Pancreas (tissue), 10 donors: Measurements from ENCODE around the gene ARHGAP28. TPM values are rescaled to one million over a fixed set of nuclear protein-coding genes. Genes with fewer than 3 reads are reported as not detected.
"Not testable (repeated sequence)": the region's sequence is repeated elsewhere in the genome, so short reads cannot be mapped to it uniquely, and the experiment has no call there.

Experiments used
- ATAC-seq, 4 donors: fragments of 200-7000 bp; cut with Tn5 transposase; one replicate each; pipeline versions ENCODE4 v1.8.0 to v1.9.1; 2020; ENCODE audit warnings: mild to moderate bottlenecking in 4 of 4, moderate library complexity in 4 of 4
- DNase-seq, 6 donors: peaks; one replicate each; pipeline ENCODE4 v3.0.0-alpha.2; 2020
- FAIRE-seq: peaks from 2 replicates; lab custom pipeline; 2012; peaks lifted over from hg19 to GRCh38; lab: Jason Lieb, UNC
- H3K27ac ChIP-seq, 4 donors: fragments of 200-600 bp; sonication (generic); 1 replicate in 3 of 4; 2 replicates in 1 of 4; pipeline versions ENCODE4 v1.5.0 to v1.8.0; 2020
- H3K27me3 ChIP-seq, 4 donors: fragments of 200-600 bp; one replicate each; pipeline ENCODE4 v1.8.0; 2021
- H3K36me3 ChIP-seq, 3 donors: fragments of 200-600 bp; sonication (generic) in 1 of 3; one replicate each; pipeline versions ENCODE4 v1.5.0 to v1.8.0; 2020 to 2021
- H3K4me1 ChIP-seq, 3 donors: fragments of 200-600 bp; one replicate each; pipeline ENCODE4 v1.8.0; 2021
- H3K4me3 ChIP-seq, 4 donors: fragments of 200-600 bp; sonication (generic) in 2 of 4; one replicate each; pipeline versions ENCODE4 v1.5.0 to v1.8.0; 2020 to 2021
- H3K9me3 ChIP-seq, 4 donors: fragments of 200-600 bp; one replicate each; pipeline ENCODE4 v1.8.0; 2021
- WGBS, 2 donors: extraction: QIAGEN DNeasy Blood & Tissue Kit; methylation state at CpG; one replicate each; pipeline ENCODE4 v1.1.7; 2013; 5-methylcytosine and 5-hydroxymethylcytosine counted together
- intact Hi-C, 3 donors: fragments of 100-400 bp; cut with DNase I; formaldehyde crosslinking; loops; one replicate each; pipeline versions ENCODE4 v1.11.1 to v1.14.2; 2022
- polyA plus RNA-seq, 2 donors: library from polyadenylated mRNA; stranded (reverse); fragments of 200-250 nt; gene quantifications; one replicate each; pipeline ENCODE4 v1.2.3, GENCODE V29; 2013
- total RNA-seq, 6 donors: library from RNA; stranded (reverse); fragmentation: NEBNext Ultra II Directional in 4 of 6; extraction: Animal tissue kit (Norgen Biotek cat#: 25700) in 4 of 6; gene quantifications; one replicate each; pipeline versions ENCODE4 v1.2.1 to v1.2.4, GENCODE V29; 2021 to 2023
- TF ChIP-seq, protein P1 (sequence below), 4 donors: fragments of 200-600 bp; sonication (generic) in 3 of 4; IDR thresholded peaks; one replicate each; pipeline versions ENCODE4 v1.5.0 to v1.8.0; 2021; ENCODE audit warnings: antibody characterized with exemption in 4 of 4
- donor health status: healthy with polysubstance abuse.
- donor health status: DM: no; HTN: no; CAD: no; lungs with moderate emphysema.
- donor health status: DM: no; HTN: no; CAD: no.
- donor health status: control.
- donor health status: control.
- donor health status: Bipolar disorder and iron deficiency.
- donor health status: DM: yes; HTN: yes; CAD: no.
- donor health status: DM: no; HTN: no; CAD: no.
- donor health status: DM: no; HTN: no; CAD: no.
- donor health status: DM: yes; HTN: yes; CAD: no.

ARHGAP28 gene
- total and polyA plus RNA-seq, 8 donors = 0.91 to 9.9 (median 6.9) TPM

DNA sequence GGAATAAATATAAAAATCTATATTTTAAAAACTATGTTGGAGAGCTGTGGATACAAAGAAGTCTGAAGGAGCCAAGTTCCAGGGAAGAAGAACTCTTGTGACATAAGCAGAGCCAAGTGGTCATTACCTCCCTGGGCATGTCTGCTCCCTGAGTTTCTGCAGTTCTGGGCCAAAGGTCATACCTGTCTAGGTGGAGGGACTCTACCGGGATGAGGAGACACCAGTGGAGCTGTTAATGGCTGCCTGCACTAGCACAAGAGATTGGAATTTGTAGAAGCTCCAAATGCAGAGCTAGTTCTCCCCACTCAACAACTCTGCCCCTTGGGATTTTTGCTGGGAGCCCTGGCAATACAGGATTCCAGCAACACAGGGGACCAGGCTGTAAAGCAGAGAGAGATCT lies 89.8 kb downstream of the ARHGAP28 start:
- Histone ChIP-seq H3K27ac (no peak overlapping the region), H3K4me3 (no peak overlapping the region), H3K27me3 (no peaks in the 10 kb centered on the region), H3K4me1 (no peaks in the 10 kb centered on the region), H3K36me3 (no peaks in the 10 kb centered on the region), H3K9me3 (no peaks in the 10 kb centered on the region)
- intact Hi-C loops = no loop called here
- FAIRE-seq = no peak
- ATAC-seq = no peak
- WGBS, 2 donors = 42 to 52% methylated on average over 1 of the region's 1 CpG
- TF ChIP-seq, protein P1, sequence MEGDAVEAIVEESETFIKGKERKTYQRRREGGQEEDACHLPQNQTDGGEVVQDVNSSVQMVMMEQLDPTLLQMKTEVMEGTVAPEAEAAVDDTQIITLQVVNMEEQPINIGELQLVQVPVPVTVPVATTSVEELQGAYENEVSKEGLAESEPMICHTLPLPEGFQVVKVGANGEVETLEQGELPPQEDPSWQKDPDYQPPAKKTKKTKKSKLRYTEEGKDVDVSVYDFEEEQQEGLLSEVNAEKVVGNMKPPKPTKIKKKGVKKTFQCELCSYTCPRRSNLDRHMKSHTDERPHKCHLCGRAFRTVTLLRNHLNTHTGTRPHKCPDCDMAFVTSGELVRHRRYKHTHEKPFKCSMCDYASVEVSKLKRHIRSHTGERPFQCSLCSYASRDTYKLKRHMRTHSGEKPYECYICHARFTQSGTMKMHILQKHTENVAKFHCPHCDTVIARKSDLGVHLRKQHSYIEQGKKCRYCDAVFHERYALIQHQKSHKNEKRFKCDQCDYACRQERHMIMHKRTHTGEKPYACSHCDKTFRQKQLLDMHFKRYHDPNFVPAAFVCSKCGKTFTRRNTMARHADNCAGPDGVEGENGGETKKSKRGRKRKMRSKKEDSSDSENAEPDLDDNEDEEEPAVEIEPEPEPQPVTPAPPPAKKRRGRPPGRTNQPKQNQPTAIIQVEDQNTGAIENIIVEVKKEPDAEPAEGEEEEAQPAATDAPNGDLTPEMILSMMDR (IDR thresholded peaks at IDR 0.05) = no peak
- DNase-seq = no peak

DNA sequence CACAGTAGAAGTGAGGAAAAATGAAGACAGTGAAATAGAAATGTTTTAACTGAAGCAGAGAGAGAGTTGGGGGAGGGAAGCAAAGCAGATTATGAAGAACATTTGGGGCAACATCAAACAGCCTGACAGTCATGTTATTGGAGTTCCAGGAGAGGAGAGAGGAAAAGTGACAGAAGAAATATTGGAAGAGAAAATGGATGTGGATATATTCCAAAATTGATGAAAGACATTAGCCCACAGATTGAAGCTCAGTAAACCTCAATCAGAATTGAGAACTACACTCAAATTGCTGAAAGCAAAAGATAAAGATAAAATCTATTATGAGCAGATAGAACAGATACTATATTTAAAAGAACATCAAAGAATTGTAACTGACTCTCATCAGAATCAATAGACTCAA lies 90.8 kb downstream of the ARHGAP28 start:
- DNase-seq (no peak), ATAC-seq (no peak), FAIRE-seq (no peak)
- Histone ChIP-seq H3K27ac (no peak overlapping the region), H3K27me3 (no peaks in the 10 kb centered on the region), H3K4me1 (no peaks in the 10 kb centered on the region), H3K36me3 (no peaks in the 10 kb centered on the region), H3K9me3 (no peaks in the 10 kb centered on the region), H3K4me3 (no peak overlapping the region)
- intact Hi-C loops = no loop called here
- TF ChIP-seq, protein P1 (IDR thresholded peaks at IDR 0.05) = no peak

DNA sequence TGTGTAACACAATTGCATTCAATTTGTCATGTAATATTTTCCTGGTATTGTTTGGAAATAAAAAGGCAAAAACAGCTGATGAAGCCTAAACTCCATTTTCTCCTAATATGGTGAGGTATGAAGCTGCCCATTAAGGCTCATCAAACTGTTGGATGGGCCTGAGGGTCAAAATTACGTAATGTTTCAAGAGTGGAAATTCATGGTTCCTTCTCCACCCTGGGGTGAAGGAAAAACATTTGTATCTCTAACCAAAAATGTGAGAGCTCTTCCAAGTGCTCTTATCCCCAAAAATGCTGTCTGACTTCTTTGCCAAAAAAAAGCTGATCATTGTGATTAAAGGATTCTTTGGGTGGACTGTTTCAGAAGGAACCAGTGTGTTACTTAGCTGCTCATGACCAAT lies 91.8 kb downstream of the ARHGAP28 start:
- Histone ChIP-seq H3K27ac (no peak overlapping the region), H3K4me1 (no peaks in the 10 kb centered on the region), H3K4me3 (no peak overlapping the region), H3K9me3 (no peaks in the 10 kb centered on the region), H3K36me3 (no peaks in the 10 kb centered on the region), H3K27me3 (no peaks in the 10 kb centered on the region)
- no peak for FAIRE-seq
- WGBS, 2 donors = 90 to 91% methylated on average over 1 of the region's 1 CpG
- no peak for DNase-seq
- intact Hi-C loops = no loop called here
- no peak for ATAC-seq
- TF ChIP-seq, protein P1 (IDR thresholded peaks at IDR 0.05) = no peak

DNA sequence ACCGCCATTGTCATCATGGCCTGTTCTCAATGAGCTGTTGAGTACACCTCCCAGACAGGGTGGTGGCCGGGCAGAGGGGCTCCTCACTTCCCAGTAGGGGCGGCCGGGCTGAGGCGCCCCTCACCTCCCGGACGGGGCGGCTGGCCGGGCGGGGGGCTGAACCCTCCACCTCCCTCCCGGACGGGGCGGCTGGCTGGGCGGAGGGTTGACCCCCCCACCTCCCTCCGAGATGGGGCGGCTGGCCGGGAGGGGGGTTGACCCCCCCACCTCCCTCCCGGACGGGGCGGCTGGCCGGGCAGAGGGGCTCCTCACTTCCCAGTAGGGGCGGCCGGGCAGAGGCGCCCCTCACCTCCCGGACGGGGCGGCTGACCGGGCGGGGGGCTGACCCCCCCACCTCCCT lies 97.6 kb downstream of the ARHGAP28 start:
- H3K36me3 ChIP-seq, H3K4me3 ChIP-seq, FAIRE-seq, H3K27ac ChIP-seq, H3K27me3 ChIP-seq, H3K9me3 ChIP-seq, ATAC-seq, H3K4me1 ChIP-seq, intact Hi-C loops: not testable (repeated sequence)
- DNase-seq = peak in 1 of 6 donors; percentile 13
- WGBS, 2 donors = 97 to 98% methylated on average over 4 to 16 of the region's 29 CpGs

DNA sequence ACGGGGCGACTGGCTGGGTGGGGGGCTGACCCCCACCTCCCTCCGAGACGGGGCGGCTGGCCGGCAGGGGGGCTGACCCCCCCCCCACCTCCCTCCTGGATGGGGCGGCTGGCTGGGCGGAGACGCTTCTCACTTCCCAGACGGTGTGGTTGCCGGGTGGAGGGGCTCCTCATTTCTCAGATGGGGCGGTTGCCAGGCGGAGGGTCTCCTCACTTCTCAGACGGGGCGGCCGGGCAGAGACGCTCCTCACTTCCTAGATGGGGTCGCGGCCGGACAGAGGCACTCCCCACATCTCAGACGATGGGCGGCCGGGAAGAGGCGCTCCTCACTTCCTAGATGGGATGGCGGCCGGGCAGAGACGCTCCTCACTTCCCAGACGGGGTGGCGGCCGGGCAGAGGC lies 98.0 kb downstream of the ARHGAP28 start:
- H3K27me3 ChIP-seq, H3K9me3 ChIP-seq, intact Hi-C loops, ATAC-seq, H3K27ac ChIP-seq, FAIRE-seq, H3K36me3 ChIP-seq, H3K4me1 ChIP-seq, H3K4me3 ChIP-seq: not testable (repeated sequence)
- peak in 1 of 6 donors; percentile 30 for DNase-seq
- 97 to 98% methylated on average over 16 to 28 of the region's 30 CpGs for WGBS, 2 donors

DNA sequence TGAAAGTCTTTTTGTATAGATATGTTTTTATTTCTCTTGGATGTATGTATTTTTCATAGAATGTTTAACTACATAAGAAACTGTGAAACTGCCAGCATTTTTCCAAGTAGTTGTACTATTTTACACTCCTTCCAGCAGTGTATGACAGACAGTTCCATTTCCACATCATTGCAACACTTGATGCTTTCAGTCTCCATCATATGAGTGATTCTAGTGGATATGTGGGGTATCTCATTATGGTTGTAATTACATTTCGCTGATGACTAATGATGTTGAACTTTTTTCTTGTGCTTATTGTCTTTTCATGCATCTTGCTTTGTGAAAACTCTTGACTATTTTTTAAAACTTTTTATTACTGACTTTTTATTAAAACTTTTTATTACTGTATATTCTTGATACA lies 101.4 kb downstream of the ARHGAP28 start:
- Histone ChIP-seq H3K36me3 (no peaks in the 10 kb centered on the region), H3K9me3 (no peaks in the 10 kb centered on the region), H3K4me3 (no peak overlapping the region), H3K27ac (no peak overlapping the region), H3K27me3 (no peaks in the 10 kb centered on the region), H3K4me1 (peaks cover 0 to 7% (median 0%) of the 10 kb centered on the region in 3 donors)
- FAIRE-seq (no peak), ATAC-seq (no peak), DNase-seq (no peak)
- 94 to 100% methylated on average over 1 of the region's 1 CpG for WGBS, 2 donors
- intact Hi-C loops = no loop called here
- TF ChIP-seq, protein P1 (IDR thresholded peaks at IDR 0.05) = no peak
